ENCODE measurements around the gene SIM1.

GRCh38 chr6:100370265-100370664 is 94.5 kb downstream of the SIM1 start:
- TF ChIP-seq EP300 (IDR thresholded peaks at IDR 0.05; ENCODE audit: low read depth) (no peak), POLR2AphosphoS5 (IDR thresholded peaks at IDR 0.05) (no peak), POLR2A (IDR thresholded peaks at IDR 0.05) (no peak)
- TF ChIP-seq, protein P1, sequence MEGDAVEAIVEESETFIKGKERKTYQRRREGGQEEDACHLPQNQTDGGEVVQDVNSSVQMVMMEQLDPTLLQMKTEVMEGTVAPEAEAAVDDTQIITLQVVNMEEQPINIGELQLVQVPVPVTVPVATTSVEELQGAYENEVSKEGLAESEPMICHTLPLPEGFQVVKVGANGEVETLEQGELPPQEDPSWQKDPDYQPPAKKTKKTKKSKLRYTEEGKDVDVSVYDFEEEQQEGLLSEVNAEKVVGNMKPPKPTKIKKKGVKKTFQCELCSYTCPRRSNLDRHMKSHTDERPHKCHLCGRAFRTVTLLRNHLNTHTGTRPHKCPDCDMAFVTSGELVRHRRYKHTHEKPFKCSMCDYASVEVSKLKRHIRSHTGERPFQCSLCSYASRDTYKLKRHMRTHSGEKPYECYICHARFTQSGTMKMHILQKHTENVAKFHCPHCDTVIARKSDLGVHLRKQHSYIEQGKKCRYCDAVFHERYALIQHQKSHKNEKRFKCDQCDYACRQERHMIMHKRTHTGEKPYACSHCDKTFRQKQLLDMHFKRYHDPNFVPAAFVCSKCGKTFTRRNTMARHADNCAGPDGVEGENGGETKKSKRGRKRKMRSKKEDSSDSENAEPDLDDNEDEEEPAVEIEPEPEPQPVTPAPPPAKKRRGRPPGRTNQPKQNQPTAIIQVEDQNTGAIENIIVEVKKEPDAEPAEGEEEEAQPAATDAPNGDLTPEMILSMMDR (IDR thresholded peaks at IDR 0.05) = no peak

Data from transverse colon (tissue), 4 donors.